Measurements from ENCODE around the gene CTH. TPM values are rescaled to one million over a fixed set of nuclear protein-coding genes. Genes with fewer than 3 reads are reported as not detected.

Gene CTH
- total and polyA plus RNA-seq, 2 experiments from 2014 or later: 31.0 to 34.3 TPM

DNA sequence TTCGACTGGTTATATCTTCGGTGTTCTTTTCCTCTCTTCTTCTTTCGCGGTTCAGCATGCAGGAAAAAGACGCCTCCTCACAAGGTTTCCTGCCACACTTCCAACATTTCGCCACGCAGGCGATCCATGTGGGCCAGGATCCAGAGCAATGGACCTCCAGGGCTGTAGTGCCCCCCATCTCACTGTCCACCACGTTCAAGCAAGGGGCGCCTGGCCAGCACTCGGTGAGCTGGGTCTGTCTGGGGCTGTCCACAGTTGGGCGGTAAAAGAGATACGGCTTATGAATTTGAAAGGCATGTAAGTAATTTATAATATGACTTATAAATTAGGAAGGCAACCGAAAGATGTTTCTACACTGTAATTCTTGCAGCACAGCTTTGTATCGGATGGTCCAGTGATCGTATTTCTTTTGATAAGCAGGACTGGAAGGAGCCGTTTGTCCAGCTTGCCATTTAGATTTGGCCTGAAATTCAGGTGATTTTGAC, 334 bp downstream of the CTH start:
- Mint-ChIP-seq H3K9me3 (no peaks in the 10 kb centered on the region), H3K27me3 (ENCODE audit: insufficient read depth, low read depth, poor library complexity) (peaks cover 4% of the 10 kb centered on the region), H3K36me3 (ENCODE audit: low read depth) (peaks cover 37% of the 10 kb centered on the region), H3K27ac (peak overlapping the region; percentile 100), H3K4me1 (peaks cover 6% of the 10 kb centered on the region; the same call in 2 of the 3 replicates), H3K4me3 (peak overlapping the region; percentile 99)
- Histone ChIP-seq H3K27me3 (ENCODE audit: insufficient read depth) (no peaks in the 10 kb centered on the region), H3F3A (replicated peaks; ENCODE audit: low read depth) (no peaks in the 10 kb centered on the region), H3K79me2 (replicated peaks; ENCODE audit: insufficient read depth) (peaks cover 51% of the 10 kb centered on the region), H3K4me1 (ENCODE audit: insufficient read depth) (no peaks in the 10 kb centered on the region), H4K20me1 (replicated peaks; ENCODE audit: insufficient read depth) (no peaks in the 10 kb centered on the region; the same call in 1 of the 2 replicates), H2AFZ (no peak overlapping the region), H3K9me2 (ENCODE audit: insufficient read depth) (no peaks in the 10 kb centered on the region), H3K4me2 (peak overlapping the region; percentile 79), H3K4me3 (peak overlapping the region; percentile 74), H3K27ac (ENCODE audit: low read depth) (peak overlapping the region; percentile 98), H3K36me3 (ENCODE audit: insufficient read depth) (peaks cover 13% of the 10 kb centered on the region; the same call in 1 of the 2 replicates)
- DNase-seq (ENCODE audit: low spot score): no peak
- ATAC-seq: peak; percentile 50
- TF ChIP-seq ZNF114 (CRISPR knock-in tag; IDR thresholded peaks at IDR 0.05) (no peak), EZH2 (IDR thresholded peaks at IDR 0.05; ENCODE audit: low read depth, unreplicated experiment) (no peak), ETS1 (IDR thresholded peaks at IDR 0.05) (no peak), POLR2AphosphoS5 (IDR thresholded peaks at IDR 0.05; ENCODE audit: low read depth) (no peak), JUNB (IDR thresholded peaks at IDR 0.05; ENCODE audit: unreplicated experiment) (no peak), STAT1 (IDR thresholded peaks at IDR 0.05; ENCODE audit: unreplicated experiment) (no peak), ZNF331 (CRISPR knock-in tag; IDR thresholded peaks at IDR 0.05; ENCODE audit: low read depth) (no peak), CREB1 (CRISPR knock-in tag; IDR thresholded peaks at IDR 0.05; ENCODE audit: low read depth) (no peak), NANOG (IDR thresholded peaks at IDR 0.05; ENCODE audit: borderline replicate concordance) (no peak), EZH2phosphoT487 (IDR thresholded peaks at IDR 0.05; ENCODE audit: unreplicated experiment) (no peak)
- TF ChIP-seq, protein P1, sequence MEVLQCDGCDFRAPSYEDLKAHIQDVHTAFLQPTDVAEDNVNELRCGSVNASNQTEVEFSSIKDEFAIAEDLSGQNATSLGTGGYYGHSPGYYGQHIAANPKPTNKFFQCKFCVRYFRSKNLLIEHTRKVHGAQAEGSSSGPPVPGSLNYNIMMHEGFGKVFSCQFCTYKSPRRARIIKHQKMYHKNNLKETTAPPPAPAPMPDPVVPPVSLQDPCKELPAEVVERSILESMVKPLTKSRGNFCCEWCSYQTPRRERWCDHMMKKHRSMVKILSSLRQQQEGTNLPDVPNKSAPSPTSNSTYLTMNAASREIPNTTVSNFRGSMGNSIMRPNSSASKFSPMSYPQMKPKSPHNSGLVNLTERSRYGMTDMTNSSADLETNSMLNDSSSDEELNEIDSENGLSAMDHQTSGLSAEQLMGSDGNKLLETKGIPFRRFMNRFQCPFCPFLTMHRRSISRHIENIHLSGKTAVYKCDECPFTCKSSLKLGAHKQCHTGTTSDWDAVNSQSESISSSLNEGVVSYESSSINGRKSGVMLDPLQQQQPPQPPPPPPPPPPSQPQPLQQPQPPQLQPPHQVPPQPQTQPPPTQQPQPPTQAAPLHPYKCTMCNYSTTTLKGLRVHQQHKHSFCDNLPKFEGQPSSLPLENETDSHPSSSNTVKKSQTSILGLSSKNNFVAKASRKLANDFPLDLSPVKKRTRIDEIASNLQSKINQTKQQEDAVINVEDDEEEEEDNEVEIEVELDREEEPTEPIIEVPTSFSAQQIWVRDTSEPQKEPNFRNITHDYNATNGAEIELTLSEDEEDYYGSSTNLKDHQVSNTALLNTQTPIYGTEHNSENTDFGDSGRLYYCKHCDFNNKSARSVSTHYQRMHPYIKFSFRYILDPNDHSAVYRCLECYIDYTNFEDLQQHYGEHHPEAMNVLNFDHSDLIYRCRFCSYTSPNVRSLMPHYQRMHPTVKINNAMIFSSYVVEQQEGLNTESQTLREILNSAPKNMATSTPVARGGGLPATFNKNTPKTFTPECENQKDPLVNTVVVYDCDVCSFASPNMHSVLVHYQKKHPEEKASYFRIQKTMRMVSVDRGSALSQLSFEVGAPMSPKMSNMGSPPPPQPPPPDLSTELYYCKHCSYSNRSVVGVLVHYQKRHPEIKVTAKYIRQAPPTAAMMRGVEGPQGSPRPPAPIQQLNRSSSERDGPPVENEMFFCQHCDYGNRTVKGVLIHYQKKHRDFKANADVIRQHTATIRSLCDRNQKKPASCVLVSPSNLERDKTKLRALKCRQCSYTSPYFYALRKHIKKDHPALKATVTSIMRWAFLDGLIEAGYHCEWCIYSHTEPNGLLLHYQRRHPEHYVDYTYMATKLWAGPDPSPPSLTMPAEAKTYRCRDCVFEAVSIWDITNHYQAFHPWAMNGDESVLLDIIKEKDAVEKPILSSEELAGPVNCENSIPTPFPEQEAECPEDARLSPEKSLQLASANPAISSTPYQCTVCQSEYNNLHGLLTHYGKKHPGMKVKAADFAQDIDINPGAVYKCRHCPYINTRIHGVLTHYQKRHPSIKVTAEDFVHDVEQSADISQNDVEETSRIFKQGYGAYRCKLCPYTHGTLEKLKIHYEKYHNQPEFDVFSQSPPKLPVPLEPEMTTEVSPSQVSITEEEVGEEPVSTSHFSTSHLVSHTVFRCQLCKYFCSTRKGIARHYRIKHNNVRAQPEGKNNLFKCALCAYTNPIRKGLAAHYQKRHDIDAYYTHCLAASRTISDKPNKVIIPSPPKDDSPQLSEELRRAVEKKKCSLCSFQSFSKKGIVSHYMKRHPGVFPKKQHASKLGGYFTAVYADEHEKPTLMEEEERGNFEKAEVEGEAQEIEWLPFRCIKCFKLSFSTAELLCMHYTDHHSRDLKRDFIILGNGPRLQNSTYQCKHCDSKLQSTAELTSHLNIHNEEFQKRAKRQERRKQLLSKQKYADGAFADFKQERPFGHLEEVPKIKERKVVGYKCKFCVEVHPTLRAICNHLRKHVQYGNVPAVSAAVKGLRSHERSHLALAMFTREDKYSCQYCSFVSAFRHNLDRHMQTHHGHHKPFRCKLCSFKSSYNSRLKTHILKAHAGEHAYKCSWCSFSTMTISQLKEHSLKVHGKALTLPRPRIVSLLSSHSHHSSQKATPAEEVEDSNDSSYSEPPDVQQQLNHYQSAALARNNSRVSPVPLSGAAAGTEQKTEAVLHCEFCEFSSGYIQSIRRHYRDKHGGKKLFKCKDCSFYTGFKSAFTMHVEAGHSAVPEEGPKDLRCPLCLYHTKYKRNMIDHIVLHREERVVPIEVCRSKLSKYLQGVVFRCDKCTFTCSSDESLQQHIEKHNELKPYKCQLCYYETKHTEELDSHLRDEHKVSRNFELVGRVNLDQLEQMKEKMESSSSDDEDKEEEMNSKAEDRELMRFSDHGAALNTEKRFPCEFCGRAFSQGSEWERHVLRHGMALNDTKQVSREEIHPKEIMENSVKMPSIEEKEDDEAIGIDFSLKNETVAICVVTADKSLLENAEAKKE (CRISPR knock-in tag; IDR thresholded peaks at IDR 0.05): no peak
- TF ChIP-seq, protein P2, sequence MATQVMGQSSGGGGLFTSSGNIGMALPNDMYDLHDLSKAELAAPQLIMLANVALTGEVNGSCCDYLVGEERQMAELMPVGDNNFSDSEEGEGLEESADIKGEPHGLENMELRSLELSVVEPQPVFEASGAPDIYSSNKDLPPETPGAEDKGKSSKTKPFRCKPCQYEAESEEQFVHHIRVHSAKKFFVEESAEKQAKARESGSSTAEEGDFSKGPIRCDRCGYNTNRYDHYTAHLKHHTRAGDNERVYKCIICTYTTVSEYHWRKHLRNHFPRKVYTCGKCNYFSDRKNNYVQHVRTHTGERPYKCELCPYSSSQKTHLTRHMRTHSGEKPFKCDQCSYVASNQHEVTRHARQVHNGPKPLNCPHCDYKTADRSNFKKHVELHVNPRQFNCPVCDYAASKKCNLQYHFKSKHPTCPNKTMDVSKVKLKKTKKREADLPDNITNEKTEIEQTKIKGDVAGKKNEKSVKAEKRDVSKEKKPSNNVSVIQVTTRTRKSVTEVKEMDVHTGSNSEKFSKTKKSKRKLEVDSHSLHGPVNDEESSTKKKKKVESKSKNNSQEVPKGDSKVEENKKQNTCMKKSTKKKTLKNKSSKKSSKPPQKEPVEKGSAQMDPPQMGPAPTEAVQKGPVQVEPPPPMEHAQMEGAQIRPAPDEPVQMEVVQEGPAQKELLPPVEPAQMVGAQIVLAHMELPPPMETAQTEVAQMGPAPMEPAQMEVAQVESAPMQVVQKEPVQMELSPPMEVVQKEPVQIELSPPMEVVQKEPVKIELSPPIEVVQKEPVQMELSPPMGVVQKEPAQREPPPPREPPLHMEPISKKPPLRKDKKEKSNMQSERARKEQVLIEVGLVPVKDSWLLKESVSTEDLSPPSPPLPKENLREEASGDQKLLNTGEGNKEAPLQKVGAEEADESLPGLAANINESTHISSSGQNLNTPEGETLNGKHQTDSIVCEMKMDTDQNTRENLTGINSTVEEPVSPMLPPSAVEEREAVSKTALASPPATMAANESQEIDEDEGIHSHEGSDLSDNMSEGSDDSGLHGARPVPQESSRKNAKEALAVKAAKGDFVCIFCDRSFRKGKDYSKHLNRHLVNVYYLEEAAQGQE (IDR thresholded peaks at IDR 0.05; ENCODE audit: unreplicated experiment): no peak
- TF ChIP-seq, protein P3, sequence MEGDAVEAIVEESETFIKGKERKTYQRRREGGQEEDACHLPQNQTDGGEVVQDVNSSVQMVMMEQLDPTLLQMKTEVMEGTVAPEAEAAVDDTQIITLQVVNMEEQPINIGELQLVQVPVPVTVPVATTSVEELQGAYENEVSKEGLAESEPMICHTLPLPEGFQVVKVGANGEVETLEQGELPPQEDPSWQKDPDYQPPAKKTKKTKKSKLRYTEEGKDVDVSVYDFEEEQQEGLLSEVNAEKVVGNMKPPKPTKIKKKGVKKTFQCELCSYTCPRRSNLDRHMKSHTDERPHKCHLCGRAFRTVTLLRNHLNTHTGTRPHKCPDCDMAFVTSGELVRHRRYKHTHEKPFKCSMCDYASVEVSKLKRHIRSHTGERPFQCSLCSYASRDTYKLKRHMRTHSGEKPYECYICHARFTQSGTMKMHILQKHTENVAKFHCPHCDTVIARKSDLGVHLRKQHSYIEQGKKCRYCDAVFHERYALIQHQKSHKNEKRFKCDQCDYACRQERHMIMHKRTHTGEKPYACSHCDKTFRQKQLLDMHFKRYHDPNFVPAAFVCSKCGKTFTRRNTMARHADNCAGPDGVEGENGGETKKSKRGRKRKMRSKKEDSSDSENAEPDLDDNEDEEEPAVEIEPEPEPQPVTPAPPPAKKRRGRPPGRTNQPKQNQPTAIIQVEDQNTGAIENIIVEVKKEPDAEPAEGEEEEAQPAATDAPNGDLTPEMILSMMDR (conservative IDR thresholded peaks at IDR 0.05; ENCODE audit: low read depth in 2 of 2): no peak

Measured in GM23338 (cell line).